ENCODE results near the gene ITIH6.

Gene ITIH6

GRCh38 chrX:54825716-54826438 lies 27.8 kb upstream of the ITIH6 start:
- DNase-seq (ENCODE audit: low spot score), result no peak
- in situ Hi-C loops (cut with MboI; ENCODE audit: low sequenced_read_pairs, unreplicated experiment), result no loop called here
- TF ChIP-seq, protein P1, sequence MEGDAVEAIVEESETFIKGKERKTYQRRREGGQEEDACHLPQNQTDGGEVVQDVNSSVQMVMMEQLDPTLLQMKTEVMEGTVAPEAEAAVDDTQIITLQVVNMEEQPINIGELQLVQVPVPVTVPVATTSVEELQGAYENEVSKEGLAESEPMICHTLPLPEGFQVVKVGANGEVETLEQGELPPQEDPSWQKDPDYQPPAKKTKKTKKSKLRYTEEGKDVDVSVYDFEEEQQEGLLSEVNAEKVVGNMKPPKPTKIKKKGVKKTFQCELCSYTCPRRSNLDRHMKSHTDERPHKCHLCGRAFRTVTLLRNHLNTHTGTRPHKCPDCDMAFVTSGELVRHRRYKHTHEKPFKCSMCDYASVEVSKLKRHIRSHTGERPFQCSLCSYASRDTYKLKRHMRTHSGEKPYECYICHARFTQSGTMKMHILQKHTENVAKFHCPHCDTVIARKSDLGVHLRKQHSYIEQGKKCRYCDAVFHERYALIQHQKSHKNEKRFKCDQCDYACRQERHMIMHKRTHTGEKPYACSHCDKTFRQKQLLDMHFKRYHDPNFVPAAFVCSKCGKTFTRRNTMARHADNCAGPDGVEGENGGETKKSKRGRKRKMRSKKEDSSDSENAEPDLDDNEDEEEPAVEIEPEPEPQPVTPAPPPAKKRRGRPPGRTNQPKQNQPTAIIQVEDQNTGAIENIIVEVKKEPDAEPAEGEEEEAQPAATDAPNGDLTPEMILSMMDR (IDR thresholded peaks at IDR 0.05; ENCODE audit: borderline replicate concordance, control extremely low read depth, extremely low read depth, insufficient read depth, missing control alignments), result no peak

DNA sequence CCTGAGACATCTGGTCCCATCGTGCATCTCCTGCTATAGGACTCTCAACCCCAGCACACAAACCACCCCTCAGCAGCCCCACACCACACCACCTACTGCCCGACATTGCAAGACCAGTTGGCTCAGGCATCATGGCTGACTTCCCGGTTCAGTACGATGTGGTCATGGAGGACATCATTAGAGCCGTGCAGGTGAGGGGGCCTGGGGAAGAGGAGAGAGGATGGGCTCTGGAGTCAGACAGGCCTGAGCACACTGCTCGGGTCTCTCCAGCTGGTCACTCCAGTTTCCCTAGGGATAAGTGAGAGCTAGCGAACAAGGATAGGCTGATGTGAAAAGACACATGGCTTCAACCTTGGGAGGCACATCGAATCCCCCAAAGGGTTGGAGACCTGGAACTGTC lies 26.7 kb upstream of the ITIH6 start:
- in situ Hi-C loops (cut with MboI; ENCODE audit: low sequenced_read_pairs, unreplicated experiment), result no loop called here
- TF ChIP-seq, protein P1 (IDR thresholded peaks at IDR 0.05; ENCODE audit: borderline replicate concordance, control extremely low read depth, extremely low read depth, insufficient read depth, missing control alignments), result no peak
- DNase-seq (ENCODE audit: low spot score), result no peak

GRCh38 chrX:54824195-54824594 lies 26.1 kb upstream of the ITIH6 start:
- DNase-seq (ENCODE audit: low spot score), result no peak
- TF ChIP-seq, protein P1 (IDR thresholded peaks at IDR 0.05; ENCODE audit: borderline replicate concordance, control extremely low read depth, extremely low read depth, insufficient read depth, missing control alignments), result no peak
- in situ Hi-C loops (cut with MboI; ENCODE audit: low sequenced_read_pairs, unreplicated experiment), result no loop called here

- TF ChIP-seq, protein P1 (IDR thresholded peaks at IDR 0.05; ENCODE audit: borderline replicate concordance, control extremely low read depth, extremely low read depth, insufficient read depth, missing control alignments), result no peak
- no peak for DNase-seq (ENCODE audit: low spot score)
- in situ Hi-C loops (cut with MboI; ENCODE audit: low sequenced_read_pairs, unreplicated experiment), result no loop called here
Observed at GRCh38 chrX:54821310-54821709, 23.3 kb upstream of the ITIH6 start.

- in situ Hi-C loops (cut with MboI; ENCODE audit: low sequenced_read_pairs, unreplicated experiment), result no loop called here
- TF ChIP-seq, protein P1 (IDR thresholded peaks at IDR 0.05; ENCODE audit: borderline replicate concordance, control extremely low read depth, extremely low read depth, insufficient read depth, missing control alignments), result no peak
- no peak for DNase-seq (ENCODE audit: low spot score)
Observed at GRCh38 chrX:54820737-54821136, 22.7 kb upstream of the ITIH6 start.

DNA sequence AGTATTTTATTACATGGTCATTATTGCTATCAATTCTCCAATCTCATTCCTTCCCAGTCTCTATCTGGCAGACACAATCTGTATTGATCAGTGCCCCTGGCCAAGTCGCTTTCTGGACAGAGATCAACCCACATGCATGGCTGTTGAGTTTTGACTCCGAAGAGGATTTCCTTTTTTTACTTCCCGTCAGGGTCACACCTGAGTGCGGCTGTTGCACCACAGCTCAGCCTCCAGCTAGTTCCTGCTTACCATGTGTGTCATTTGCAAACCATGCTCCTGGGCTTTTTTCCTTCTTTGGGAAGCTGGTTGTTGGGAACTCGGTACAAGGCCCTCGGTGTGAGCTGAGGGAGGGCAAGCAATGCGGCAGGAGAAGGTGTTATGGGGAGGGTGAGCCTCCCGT lies 21.1 kb upstream of the ITIH6 start:
- DNase-seq (ENCODE audit: low spot score), result no peak
- in situ Hi-C loops (cut with MboI; ENCODE audit: low sequenced_read_pairs, unreplicated experiment), result no loop called here
- TF ChIP-seq, protein P1 (IDR thresholded peaks at IDR 0.05; ENCODE audit: borderline replicate concordance, control extremely low read depth, extremely low read depth, insufficient read depth, missing control alignments), result no peak

All from GM13976 (cell line).